OCI-LY3 (cell line): Measurements from ENCODE around the gene RBM20.

Experiments
- EZH2phosphoT487 ChIP-seq: fragments of 200-600 bp; shearing (Covaris generic); IDR thresholded peaks from 2 replicates; pipeline ENCODE4 v1.6.1; 2018; ENCODE audit warnings: antibody characterized with exemption, mixed run types, low read depth
- TF ChIP-seq, protein P1 (sequence below): fragments of 200-600, 300-600 bp; sonication (generic); IDR thresholded peaks from 2 replicates; pipeline ENCODE4 v1.5.1; 2014; ENCODE audit warnings: antibody characterized with exemption, low read length, low read depth

DNA sequence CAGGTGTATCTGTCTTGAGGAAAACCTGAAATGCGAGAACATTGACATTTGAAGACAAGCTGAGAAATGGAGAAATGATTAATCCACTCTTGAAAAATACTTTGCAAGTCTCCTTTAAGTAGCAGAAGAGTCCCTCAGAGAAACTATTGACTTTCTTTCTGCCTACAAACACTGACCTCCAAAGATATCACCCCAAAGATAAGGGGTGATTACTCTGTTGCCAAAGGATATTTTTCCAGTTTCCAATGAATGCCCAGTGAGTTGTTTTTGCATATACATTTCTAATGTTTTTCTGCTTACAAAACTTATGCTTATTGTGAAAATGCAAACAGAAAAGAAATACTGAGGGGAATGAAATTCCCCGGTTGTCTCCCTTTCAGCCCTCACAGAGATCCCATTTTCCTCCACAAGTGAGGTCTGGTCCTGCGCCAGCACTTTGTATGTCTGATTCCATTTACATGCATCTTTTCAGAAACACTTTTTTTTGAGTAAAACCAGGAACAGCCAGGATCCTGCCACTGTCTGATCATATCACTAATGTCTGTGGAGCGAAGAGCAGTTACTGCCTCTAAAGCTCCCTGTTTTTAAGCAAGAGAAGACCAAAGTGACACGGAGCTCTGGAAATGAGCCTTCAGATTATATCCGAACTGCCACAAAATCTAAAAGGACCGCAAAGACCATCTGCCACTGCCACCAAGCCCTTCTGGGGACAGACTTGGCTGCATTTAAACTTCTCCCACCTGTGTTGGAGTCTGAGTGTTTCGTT is 144.7 kb downstream of the RBM20 start:
- TF ChIP-seq, protein P1, sequence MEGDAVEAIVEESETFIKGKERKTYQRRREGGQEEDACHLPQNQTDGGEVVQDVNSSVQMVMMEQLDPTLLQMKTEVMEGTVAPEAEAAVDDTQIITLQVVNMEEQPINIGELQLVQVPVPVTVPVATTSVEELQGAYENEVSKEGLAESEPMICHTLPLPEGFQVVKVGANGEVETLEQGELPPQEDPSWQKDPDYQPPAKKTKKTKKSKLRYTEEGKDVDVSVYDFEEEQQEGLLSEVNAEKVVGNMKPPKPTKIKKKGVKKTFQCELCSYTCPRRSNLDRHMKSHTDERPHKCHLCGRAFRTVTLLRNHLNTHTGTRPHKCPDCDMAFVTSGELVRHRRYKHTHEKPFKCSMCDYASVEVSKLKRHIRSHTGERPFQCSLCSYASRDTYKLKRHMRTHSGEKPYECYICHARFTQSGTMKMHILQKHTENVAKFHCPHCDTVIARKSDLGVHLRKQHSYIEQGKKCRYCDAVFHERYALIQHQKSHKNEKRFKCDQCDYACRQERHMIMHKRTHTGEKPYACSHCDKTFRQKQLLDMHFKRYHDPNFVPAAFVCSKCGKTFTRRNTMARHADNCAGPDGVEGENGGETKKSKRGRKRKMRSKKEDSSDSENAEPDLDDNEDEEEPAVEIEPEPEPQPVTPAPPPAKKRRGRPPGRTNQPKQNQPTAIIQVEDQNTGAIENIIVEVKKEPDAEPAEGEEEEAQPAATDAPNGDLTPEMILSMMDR, result no peak
- no peak for TF ChIP-seq EZH2phosphoT487
